CD4-positive, alpha-beta T cell treated with Interleukin-12 subunit alpha and Interleukin-12 subunit beta, for 1 hour (primary cell): ENCODE measurements around the gene CLCA2.

ENCODE experiments used
- DNase-seq: peaks from one replicate; pipeline ENCODE4 v3.0.0-alpha.2; 2020

Gene CLCA2, protein sequence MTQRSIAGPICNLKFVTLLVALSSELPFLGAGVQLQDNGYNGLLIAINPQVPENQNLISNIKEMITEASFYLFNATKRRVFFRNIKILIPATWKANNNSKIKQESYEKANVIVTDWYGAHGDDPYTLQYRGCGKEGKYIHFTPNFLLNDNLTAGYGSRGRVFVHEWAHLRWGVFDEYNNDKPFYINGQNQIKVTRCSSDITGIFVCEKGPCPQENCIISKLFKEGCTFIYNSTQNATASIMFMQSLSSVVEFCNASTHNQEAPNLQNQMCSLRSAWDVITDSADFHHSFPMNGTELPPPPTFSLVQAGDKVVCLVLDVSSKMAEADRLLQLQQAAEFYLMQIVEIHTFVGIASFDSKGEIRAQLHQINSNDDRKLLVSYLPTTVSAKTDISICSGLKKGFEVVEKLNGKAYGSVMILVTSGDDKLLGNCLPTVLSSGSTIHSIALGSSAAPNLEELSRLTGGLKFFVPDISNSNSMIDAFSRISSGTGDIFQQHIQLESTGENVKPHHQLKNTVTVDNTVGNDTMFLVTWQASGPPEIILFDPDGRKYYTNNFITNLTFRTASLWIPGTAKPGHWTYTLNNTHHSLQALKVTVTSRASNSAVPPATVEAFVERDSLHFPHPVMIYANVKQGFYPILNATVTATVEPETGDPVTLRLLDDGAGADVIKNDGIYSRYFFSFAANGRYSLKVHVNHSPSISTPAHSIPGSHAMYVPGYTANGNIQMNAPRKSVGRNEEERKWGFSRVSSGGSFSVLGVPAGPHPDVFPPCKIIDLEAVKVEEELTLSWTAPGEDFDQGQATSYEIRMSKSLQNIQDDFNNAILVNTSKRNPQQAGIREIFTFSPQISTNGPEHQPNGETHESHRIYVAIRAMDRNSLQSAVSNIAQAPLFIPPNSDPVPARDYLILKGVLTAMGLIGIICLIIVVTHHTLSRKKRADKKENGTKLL

GRCh38 chr1:86423873-86424272, at the start of gene CLCA2:
Gene CLCA2 (plus strand): TSS chr1:86424171. CDS start chr1:86424248, 77 bp downstream.
- no peak for DNase-seq

DNA sequence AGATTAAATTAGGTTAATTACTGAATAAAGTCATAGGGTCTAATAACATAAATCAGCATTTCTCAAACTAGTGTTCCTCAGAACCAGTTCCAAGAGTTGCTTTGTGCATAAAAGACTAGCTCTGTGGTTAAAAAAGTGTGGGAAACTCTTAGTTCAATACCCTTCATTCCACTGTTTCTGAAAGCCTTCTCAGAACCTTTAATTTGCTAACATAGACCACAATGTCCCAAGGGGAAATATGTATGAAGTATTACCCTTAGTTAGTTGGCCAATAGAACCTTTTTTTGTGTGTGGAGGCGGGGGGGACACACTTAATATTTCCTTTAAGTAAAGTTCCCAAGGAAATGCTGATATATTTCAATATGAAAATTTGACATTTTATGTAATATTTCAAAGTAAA, 48.3 kb upstream of the CLCA2 start:
- no peak for DNase-seq

DNA sequence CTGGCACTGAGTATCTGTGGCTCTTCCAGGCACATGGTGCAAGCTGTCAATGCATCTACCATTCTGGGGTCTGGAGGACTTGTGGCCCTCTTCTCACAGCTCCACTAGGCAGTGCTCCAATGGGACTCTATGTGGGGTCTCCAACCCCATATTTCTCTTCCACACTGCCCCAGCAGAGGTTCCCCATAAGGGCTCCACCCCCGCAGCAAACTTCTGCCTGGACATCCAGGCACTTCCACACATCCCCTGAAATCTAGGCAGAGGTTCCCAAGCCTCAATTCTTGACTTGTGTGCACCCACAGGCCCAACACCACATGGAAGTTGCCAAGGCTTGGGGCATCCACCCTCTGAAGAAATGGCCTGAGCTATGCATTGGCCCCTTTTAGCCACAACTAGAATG, 46.6 kb upstream of the CLCA2 start:
- DNase-seq = no peak

GRCh38 chr1:86378813-86379212, 45.2 kb upstream of the CLCA2 start:
- no peak for DNase-seq

- peak; percentile 61 for DNase-seq
Measured at GRCh38 chr1:86380257-86380861, 43.6 kb upstream of the CLCA2 start.

- DNase-seq = no peak
Measured at GRCh38 chr1:86381223-86381622, 42.7 kb upstream of the CLCA2 start.

GRCh38 chr1:86382878-86383277, 41.1 kb upstream of the CLCA2 start:
- DNase-seq = no peak

DNA sequence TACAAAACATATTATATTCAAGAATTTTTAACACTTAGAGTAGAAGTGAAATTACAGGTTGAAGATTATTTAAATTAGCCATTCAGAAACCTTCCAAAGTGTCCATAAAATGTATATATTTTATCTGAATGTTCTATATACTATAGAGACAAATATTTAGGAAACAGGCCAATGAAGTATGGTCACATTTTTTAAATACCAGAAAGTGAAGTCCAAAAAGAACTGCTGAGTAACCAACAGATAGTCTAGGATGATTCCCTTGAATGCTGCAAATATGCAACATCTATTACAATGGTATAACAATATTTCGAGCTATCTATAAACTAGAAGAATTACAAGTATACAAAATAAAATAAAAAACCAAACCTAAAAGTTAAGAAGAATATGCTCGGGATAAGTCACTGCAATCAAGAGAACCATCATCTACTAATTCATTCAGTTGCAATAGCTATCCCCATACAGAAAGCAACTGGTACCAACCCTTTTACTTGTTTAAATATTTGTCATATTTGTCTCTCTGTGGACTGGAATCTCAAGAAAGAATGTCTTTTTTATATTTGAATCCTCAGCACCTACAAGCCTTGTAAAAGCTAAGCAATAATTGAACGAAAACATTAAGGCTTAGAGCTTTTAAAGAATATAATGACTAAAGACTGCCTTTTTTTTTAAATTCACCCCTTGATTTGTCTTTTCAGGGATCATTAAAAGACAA, 35.9 kb upstream of the CLCA2 start:
- DNase-seq = no peak

DNA sequence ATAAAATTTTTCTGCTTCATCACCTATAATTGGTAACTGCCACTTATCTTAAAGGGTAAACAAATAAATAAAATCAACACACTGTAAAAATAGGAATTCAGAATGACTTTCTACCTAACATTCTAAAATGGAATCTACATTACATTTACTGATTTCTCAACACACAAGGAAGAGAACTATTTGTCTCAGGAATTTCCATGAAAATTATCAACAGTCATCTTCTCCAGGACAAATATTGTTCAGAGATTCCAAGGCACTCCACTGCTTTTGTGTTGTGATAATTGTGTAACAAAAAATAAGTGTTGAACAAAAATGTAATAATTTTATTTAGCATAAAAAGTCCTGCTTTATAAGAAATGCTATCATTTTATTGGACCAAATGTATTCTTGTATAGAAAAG, 35.2 kb upstream of the CLCA2 start:
- no peak for DNase-seq

- DNase-seq = peak; percentile 50
Measured at GRCh38 chr1:86389307-86389706, 34.7 kb upstream of the CLCA2 start.

DNA sequence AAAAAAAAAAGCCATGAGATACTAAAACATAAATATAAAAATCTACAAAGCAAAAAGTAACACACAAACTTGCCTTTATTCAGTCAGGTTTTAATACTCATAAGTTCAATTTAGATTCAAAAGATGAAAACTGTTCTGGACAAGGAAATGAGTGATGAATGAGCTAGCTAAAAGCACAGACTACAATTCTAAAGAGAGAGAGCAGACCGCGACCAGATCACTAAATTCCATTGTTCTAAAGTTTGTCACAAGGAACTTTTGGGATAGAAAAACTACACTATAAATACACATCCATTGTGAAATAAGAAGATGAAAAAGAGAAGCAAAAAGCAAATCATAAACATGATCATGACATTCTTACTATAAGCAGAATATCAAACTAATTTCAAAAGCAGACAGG, 29.6 kb upstream of the CLCA2 start:
- DNase-seq = no peak

- DNase-seq = peak; percentile 89
Measured at GRCh38 chr1:86395751-86396497, 28.0 kb upstream of the CLCA2 start, which contains the start of gene ODF2L. Gene ODF2L (minus strand): TSS chr1:86396323. CDS start chr1:86387027, 9,296 bp downstream.

DNA sequence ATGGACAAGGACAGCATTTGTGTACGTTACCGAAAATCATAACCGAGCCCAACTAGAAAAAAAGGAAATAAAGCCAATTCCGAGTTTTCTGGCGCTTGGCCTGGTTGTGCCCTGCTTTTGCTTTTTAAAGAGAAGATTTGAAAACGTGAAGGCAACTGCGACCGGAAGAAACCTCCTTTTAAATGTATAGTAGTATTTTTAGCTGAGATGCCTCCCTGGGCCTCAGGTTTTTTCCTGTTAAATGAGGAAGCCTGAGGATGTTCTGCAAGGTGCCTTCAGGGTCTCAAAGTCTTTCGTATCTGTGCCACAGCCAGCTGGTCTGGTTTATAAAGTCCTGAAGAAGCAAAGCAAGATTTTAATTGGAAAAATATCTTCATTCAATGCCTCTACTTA, 27.5 kb upstream of the CLCA2 start:
- no peak for DNase-seq

GRCh38 chr1:86409416-86410021, 14.5 kb upstream of the CLCA2 start:
- no peak for DNase-seq

DNA sequence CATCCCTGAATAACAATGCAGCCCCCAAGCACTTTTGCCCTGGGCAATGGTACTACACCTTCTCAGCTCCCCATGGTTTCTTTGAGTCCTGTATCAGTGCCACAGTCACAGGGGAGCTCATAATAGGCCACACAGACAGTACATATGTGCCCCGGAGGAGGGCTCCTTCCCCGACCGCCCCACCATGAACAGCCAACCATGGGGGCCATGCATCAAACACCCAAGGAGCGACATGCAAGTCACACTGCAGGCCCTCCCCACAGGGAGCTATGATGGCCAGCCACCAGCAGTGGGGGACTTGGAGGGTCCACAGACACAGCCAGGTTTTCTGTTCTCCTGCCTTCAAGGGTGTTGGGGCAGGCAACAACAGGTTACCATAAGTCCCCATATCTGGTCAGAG, 13.1 kb upstream of the CLCA2 start:
- DNase-seq = no peak

- no peak for DNase-seq
Measured at GRCh38 chr1:86416343-86416742, 7.6 kb upstream of the CLCA2 start.

DNA sequence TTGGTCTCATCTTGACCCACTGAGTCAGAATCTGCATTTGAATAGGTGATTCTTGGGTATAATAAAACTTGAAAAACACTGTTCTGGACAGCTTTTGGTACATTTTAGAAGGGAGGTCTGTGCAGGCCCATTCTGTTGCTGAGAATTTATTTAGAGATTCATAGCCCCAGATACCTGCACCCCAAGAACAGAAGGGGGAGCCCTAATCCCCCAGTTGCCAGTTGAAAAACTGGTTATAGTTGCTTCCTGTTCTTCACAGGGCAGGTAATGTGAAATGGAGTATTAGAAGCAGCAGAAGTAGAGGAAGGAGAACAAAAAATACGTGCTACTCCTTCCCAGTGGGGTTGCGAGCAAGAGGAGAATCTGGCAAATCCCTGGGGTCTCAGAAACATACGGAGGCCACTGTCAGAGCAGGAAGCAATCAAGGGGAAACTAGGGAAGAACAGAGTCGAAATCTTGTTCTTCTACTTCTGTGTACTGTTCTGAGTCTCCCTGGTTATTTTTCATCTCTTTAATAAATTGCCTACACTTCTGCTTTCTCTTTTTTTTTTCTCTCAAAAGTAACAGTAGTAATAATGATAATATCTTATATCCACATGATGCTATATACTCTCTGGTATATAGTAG, 4.6 kb upstream of the CLCA2 start:
- DNase-seq = peak; percentile 59

DNA sequence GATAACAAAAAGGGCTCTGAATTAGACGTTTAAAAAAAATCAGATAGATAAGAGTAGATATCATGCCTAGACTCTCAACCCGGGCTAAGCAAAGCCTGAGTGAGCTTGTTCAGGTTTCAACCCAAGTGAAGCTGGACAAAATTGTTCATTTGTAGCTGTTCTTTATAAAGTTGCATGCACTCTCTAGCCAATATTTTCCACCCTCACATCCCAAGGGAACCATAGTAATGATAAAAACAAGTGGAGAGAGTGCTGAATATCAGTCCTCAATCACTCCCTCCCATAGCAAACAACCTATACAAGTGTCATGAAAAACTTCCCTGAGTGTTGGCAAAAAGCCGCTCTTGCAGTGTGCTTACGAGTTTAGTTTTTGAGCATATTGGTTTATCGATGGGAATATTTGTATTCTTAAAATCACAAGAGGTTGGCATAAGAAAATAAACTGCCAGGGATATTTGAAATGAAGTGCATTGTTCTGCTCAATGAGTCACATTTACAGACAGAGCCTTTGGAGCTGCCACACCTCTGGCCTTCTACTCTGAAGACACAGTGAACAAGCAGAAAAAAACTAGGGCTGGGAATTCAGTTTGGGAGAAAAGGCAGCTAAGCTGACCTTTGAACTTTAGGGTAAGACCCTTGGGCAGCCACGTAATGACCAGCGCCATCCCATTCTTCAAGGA, 2.2 kb upstream of the CLCA2 start:
- no peak for DNase-seq

- DNase-seq = no peak
Measured at GRCh38 chr1:86423473-86423872, 498 bp upstream of the CLCA2 start.

DNA sequence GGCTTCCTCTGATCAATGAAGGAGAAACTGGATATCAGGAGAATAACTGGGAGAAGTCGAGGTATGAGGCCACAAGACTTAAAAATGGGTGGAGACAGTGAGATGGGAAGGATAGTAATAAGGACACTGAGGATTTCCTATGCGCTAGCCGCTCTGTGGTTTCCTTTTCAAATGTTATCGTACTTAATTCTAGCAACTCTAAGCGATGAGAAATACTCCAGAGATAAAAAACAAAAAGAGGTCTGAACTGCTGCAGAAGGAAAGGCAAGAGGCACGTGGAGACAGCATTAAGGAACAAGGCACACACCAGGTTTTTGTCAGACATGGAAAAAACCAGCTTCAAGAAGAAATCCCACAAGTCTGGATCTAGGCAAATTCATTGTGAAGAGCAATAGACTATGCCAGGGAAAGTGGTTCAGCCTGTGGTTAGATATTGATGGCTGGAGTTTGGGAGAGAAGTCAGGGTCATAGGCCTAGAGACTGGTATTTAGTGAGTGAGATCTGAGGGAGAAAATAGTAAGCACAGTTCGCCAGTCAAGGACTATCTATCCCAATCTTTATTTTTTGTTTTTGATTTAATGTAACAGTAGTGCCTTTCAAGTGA, 5.3 kb downstream of the CLCA2 start:
- DNase-seq = no peak
